Activated gamma-delta T cell (primary cell): ENCODE results near the gene CDC123.
"Not testable (repeated sequence)": the region's sequence is repeated elsewhere in the genome, so short reads cannot be mapped to it uniquely, and the experiment has no call there.

Experiments used
- DNase-seq: peaks from one replicate; lab custom pipeline; 2025; lab: John Stamatoyannopoulos, UW
- total RNA-seq, 2 donors: gene quantifications; one replicate each; lab custom pipeline; 2026; lab: John Stamatoyannopoulos, UW

The CDC123 gene
- 63.5 to 77.9 reads per million in 2 donors for total RNA-seq

GRCh38 chr10:12195603-12196506, at the start of gene CDC123, which contains the start of gene NUDT5:
Gene CDC123 (plus strand): TSS chr10:12196188. CDS start chr10:12196246, 58 bp downstream.
Gene NUDT5 (minus strand): TSS chr10:12195891. CDS start chr10:12186291, 9,600 bp downstream.
- peak; percentile 63 for DNase-seq

GRCh38 chr10:12150163-12150562, 45.8 kb upstream of the CDC123 start:
- DNase-seq = no peak

GRCh38 chr10:12154516-12154915, 41.5 kb upstream of the CDC123 start:
- no peak for DNase-seq

GRCh38 chr10:12156367-12157123, 39.4 kb upstream of the CDC123 start:
- no peak for DNase-seq

GRCh38 chr10:12158111-12158510, 37.9 kb upstream of the CDC123 start:
- no peak for DNase-seq

GRCh38 chr10:12160664-12161063, 35.3 kb upstream of the CDC123 start:
- no peak for DNase-seq

- DNase-seq = no peak
Measured at GRCh38 chr10:12162927-12163326, 33.1 kb upstream of the CDC123 start.

GRCh38 chr10:12164085-12164484, 31.9 kb upstream of the CDC123 start:
- DNase-seq = no peak

- DNase-seq = no peak
Measured at GRCh38 chr10:12165036-12165435, 31.0 kb upstream of the CDC123 start.

GRCh38 chr10:12165999-12166775, 29.8 kb upstream of the CDC123 start:
- no peak for DNase-seq

GRCh38 chr10:12171512-12171911, 24.5 kb upstream of the CDC123 start:
- not testable (repeated sequence) for DNase-seq

- no peak for DNase-seq
Measured at GRCh38 chr10:12177642-12178041, 18.3 kb upstream of the CDC123 start.

- DNase-seq = no peak
Measured at GRCh38 chr10:12179606-12180170, 16.3 kb upstream of the CDC123 start.

- no peak for DNase-seq
Measured at GRCh38 chr10:12180221-12180974, 15.6 kb upstream of the CDC123 start.

GRCh38 chr10:12181065-12181775, 14.8 kb upstream of the CDC123 start:
- no peak for DNase-seq

- no peak for DNase-seq
Measured at GRCh38 chr10:12184165-12184564, 11.8 kb upstream of the CDC123 start.

- DNase-seq = no peak
Measured at GRCh38 chr10:12186323-12186722, 9.7 kb upstream of the CDC123 start.

- no peak for DNase-seq
Measured at GRCh38 chr10:12187321-12187905, 8.6 kb upstream of the CDC123 start.

GRCh38 chr10:12188656-12189055, 7.3 kb upstream of the CDC123 start:
- DNase-seq = no peak

GRCh38 chr10:12189426-12189825, 6.6 kb upstream of the CDC123 start:
- DNase-seq = no peak
